ENCODE results near the gene PARD3.

DNA sequence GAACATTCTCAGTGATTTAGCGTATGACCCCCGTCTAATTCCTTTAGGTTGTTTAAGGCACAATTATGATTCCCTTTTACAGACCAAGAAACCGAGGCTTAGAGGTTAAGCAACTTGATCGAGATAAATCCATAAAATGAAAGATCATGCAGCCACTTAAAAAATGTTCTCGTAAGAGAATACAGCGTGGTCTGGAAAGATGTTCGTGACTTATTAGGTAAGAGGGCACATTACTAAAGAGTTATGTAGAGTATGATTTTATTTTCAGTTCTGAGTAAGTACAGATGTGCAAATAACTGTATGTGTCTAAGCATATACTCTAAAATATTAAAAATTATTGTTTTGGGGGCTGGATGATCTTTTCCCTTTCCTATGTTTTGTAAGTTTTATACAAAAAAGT is 575.1 kb downstream of the PARD3 start:
- TF ChIP-seq POLR2AphosphoS5 (IDR thresholded peaks at IDR 0.05; ENCODE audit: insufficient read depth, low read depth, low read length) (no peak), EZH2 (IDR thresholded peaks at IDR 0.05; ENCODE audit: borderline replicate concordance, low read depth, low read length, severe bottlenecking) (no peak), POLR2A (IDR thresholded peaks at IDR 0.05; ENCODE audit: low read depth, low read length) (no peak), MYC (IDR thresholded peaks at IDR 0.05; ENCODE audit: low read depth, low read length) (no peak), JUN (IDR thresholded peaks at IDR 0.05; ENCODE audit: borderline replicate concordance, insufficient read depth, insufficient read length, low read depth) (no peak), FOS (IDR thresholded peaks at IDR 0.05; ENCODE audit: borderline replicate concordance, insufficient read depth, low read length) (no peak)
- TF ChIP-seq, protein P1, sequence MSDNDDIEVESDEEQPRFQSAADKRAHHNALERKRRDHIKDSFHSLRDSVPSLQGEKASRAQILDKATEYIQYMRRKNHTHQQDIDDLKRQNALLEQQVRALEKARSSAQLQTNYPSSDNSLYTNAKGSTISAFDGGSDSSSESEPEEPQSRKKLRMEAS (IDR thresholded peaks at IDR 0.05; ENCODE audit: insufficient read depth, insufficient read length), result no peak
- TF ChIP-seq, protein P2, sequence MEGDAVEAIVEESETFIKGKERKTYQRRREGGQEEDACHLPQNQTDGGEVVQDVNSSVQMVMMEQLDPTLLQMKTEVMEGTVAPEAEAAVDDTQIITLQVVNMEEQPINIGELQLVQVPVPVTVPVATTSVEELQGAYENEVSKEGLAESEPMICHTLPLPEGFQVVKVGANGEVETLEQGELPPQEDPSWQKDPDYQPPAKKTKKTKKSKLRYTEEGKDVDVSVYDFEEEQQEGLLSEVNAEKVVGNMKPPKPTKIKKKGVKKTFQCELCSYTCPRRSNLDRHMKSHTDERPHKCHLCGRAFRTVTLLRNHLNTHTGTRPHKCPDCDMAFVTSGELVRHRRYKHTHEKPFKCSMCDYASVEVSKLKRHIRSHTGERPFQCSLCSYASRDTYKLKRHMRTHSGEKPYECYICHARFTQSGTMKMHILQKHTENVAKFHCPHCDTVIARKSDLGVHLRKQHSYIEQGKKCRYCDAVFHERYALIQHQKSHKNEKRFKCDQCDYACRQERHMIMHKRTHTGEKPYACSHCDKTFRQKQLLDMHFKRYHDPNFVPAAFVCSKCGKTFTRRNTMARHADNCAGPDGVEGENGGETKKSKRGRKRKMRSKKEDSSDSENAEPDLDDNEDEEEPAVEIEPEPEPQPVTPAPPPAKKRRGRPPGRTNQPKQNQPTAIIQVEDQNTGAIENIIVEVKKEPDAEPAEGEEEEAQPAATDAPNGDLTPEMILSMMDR (IDR thresholded peaks at IDR 0.05; ENCODE audit: extremely low read depth in 1 of 2, insufficient read depth in 1 of 2, low read depth in 1 of 2, low read length in 2 of 2), result no peak
